Measurements from ENCODE around the gene FAM234B.

GRCh38 chr12:13102461-13103195, 58.4 kb downstream of the FAM234B start:
- TF ChIP-seq CTCF (IDR thresholded peaks at IDR 0.05; ENCODE audit: insufficient read depth, low read length, poor library complexity, severe bottlenecking) (no peak), EZH2phosphoT487 (conservative IDR thresholded peaks at IDR 0.05; ENCODE audit: low read length) (no peak)

Data from SU-DHL-6 (cell line).